ENCODE results near the gene GPR143.

DNA sequence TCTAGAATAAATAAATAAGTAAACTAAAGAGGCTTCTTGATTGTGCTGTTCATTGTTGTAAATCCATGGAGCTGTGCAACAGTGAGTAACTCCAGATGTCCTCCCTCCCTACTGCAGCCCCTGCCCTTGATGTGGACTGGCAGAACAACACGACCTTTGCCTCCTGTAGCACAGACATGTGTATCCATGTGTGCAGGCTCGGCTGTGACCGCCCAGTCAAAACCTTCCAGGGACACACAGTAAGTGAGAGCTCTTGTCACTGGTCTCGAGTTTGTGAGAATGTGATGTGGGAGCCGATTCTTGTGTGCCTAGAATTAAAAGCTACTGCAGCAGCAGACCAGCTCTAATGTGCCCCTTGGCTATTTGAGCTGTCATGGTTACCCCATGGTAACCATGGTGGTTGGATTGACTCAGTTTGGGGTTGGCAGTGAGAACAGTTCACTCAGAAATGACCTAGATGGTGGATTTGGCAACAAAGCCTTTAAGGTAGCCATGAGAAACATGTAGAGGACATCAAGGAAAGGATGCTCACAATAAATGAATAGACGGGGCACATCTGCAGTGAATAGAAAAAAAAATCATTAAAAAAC lies 60.7 kb downstream of the GPR143 start:
- TF ChIP-seq, protein P1, sequence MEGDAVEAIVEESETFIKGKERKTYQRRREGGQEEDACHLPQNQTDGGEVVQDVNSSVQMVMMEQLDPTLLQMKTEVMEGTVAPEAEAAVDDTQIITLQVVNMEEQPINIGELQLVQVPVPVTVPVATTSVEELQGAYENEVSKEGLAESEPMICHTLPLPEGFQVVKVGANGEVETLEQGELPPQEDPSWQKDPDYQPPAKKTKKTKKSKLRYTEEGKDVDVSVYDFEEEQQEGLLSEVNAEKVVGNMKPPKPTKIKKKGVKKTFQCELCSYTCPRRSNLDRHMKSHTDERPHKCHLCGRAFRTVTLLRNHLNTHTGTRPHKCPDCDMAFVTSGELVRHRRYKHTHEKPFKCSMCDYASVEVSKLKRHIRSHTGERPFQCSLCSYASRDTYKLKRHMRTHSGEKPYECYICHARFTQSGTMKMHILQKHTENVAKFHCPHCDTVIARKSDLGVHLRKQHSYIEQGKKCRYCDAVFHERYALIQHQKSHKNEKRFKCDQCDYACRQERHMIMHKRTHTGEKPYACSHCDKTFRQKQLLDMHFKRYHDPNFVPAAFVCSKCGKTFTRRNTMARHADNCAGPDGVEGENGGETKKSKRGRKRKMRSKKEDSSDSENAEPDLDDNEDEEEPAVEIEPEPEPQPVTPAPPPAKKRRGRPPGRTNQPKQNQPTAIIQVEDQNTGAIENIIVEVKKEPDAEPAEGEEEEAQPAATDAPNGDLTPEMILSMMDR (conservative IDR thresholded peaks at IDR 0.05; ENCODE audit: low read depth, low read length), result no peak
- TF ChIP-seq EZH2 (IDR thresholded peaks at IDR 0.05; ENCODE audit: borderline replicate concordance, low read depth, low read length, poor library complexity, severe bottlenecking), result no peak

Data from A673 (cell line).